NCI-H1436 (cell line): ENCODE measurements around the gene PLCL1.

Experiments
- DNase-seq: peaks from one replicate; lab custom pipeline; 2025; lab: John Stamatoyannopoulos, UW

Gene PLCL1

DNA sequence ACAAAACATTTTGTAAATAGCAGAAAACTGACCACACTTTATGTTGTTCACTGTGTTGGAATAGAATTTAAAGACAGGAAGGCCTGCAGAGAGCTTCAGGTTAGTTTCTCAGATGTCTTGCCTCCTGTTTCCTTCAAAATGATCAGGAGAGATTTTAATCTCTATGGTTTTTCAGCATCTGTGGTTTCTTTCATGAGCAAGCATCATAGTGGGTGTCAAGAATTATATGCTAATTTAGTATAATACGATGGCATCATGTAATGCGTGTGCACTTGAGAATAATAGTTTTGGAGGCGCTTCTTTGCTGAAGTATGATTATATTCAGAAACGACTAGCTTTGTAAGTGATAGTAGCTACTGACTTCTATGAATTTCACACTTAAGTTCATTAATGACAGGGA lies 149.9 kb downstream of the PLCL1 start:
- no peak for DNase-seq

DNA sequence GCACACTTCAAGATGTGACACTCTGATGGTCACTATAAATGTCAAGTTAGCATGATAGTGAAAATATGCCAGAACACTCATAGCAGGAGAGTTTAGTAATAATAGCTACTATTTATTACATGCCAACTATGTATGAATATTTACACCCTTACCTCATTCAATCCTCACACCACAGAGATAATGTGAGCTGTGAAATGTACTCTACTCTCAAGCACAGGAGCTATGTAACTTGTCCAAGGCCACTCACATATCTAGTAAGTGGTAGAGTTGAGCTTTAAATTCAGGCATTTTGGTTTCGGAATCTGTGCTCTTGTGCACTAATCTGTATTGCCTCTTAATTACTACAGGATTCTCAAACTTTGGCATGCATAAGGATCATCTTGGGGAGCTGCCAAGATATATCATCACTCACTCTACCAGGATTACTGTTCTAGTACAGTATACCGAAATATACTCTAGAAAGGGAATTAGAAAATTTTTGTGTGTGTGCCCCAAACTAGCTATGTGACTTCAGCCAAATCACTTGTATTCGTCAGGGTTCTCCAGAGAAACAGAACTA lies 154.3 kb downstream of the PLCL1 start:
- no peak for DNase-seq

DNA sequence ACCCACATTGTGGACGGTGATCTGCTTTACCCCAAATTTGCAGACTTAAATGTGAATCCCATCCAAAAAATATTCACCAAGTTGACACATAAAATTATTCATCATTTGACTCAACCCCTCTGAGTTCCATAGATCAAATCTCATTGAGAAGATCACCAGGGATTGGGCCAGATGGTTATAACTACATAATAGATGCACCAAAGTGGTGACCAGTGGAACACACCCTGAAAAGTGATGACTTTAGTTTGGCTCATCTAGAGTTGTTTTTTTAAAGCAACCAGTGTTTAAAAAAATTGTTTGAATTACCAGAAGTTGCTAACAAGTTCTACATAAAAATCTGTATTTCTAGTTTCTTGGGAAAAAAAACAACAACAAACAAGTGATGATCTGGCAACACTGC lies 155.0 kb downstream of the PLCL1 start:
- no peak for DNase-seq

DNA sequence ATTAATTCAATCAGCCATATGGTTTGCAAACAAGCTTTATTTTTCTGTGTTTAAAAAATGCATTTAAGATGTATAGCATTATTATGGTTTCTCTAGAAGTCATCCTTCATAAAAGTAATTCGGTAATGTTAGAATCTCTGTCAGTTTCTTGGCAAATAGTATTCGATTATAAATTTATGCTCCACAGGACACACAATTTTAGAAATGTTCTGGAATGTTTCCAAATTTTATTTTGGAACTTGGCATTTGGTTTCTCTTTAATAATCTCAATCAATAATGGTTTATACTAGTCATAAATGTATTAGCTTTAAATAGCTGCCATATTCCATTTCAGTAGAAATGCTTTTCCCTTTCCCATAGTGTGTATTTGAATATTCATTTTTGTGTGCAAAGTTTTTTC lies 156.4 kb downstream of the PLCL1 start:
- no peak for DNase-seq

DNA sequence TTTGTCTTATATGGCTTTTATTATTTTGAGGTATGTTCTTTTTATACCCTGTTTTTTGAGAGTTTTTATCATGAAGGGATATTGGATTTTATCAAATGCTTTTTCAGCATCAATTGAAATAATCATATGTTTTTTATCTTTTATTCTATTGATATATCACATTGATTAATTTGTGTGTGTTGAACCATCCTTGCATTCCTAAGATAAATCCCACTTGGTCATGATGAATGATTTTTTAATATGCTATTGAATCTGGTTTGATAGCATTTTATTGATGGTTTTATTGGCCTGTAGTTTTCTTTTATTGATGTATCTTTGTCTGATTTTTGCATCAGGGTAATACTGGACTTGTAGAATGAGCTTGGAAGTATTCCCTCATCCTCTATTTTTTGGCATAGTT lies 160.3 kb downstream of the PLCL1 start:
- no peak for DNase-seq

DNA sequence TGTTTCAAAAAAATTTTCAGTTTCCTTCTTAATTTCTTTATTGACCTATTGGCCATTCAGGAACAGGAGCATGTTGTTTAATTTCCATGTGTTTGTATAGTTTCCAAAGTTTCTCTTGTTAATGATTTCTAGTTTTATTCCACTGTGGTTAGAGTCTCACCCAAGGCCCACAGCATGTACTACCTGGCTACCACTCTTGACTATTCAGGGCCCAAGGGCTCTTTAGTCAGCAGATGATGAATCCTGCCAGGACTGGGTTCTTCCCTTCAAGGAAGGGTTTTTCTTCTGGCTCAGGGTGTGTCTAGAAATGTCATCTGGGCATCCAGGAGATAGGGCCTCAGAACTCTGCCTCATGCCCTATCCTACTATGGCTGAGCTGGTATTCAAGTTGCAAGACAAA lies 161.4 kb downstream of the PLCL1 start:
- no peak for DNase-seq

DNA sequence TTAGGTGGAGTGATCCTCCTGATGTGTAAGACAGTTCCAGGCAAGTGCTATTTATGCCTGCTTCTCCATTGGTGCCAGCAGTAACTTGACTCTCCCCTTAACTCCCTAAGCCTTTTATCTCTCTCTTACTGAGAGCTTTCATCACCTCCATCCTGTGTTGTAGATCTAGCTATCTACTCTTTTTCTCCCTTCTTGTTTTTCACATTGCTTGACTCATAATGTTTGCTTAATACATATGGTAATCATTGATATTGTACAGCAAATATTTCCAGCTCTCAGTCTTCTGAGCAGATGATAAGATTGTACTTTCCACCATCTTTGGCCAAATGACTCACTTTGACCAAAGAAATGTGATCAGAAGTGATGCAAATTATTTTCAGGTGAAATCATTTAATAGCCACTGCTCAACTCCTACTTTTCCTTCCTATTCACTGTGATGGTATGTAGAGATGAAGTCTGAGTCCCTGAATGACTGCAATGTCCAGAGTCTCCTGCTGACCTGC lies 165.0 kb downstream of the PLCL1 start:
- no peak for DNase-seq

DNA sequence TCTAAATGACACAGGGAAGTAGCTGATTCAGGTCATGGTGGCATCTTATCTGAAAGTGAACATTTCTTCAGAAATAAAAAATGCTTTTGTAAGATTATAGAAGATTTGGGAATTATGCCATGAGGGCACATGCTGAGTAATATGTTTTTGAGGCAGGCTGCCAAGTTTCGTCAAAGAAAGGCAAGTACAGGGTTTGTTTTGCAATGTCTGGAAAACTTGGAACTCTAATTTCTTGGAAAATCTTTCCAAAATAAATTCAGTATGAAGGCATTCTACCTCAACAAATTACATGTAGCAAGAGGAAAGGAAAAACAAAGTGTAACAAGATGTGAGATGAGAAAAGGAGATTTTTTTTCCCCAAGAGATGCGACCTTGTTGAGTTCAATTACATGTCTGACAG lies 167.7 kb downstream of the PLCL1 start:
- no peak for DNase-seq

DNA sequence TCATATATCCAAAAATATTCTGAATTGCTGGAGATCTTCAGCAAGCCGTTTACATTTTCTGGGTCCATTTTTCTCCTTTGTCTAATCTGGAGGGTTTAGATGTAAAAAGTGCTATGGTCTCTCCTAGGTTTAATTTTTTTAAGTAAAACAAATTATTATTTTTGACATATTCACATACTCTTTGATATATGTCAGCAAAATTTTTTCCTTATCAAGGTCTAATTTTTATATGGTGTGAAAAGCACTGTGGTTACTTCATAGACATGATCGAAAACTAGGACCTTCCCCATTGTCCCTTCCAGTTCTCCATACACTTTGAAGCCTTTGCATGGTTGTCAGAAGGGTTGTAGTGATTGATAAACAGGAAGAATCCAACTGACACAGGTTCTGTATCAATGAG lies 168.2 kb downstream of the PLCL1 start:
- no peak for DNase-seq

DNA sequence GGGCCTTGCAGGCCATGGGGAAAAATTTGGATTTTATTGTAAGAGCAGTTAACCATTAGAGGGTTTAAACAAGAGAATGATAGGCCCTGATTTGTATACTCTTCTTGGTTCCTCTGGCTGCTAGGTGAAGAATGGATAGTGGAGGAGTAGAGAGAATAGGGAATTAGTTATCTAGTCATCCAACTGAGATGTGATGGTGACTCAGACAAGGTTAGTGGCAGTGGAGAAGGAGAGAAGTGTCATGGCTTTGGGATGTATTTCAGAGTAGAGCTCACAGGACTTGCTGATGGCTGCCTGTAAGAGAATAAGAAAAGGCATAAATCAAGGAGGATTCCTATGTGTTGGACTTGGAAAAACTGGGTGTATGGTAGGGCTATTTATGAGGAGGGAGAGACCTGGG lies 169.4 kb downstream of the PLCL1 start:
- no peak for DNase-seq

DNA sequence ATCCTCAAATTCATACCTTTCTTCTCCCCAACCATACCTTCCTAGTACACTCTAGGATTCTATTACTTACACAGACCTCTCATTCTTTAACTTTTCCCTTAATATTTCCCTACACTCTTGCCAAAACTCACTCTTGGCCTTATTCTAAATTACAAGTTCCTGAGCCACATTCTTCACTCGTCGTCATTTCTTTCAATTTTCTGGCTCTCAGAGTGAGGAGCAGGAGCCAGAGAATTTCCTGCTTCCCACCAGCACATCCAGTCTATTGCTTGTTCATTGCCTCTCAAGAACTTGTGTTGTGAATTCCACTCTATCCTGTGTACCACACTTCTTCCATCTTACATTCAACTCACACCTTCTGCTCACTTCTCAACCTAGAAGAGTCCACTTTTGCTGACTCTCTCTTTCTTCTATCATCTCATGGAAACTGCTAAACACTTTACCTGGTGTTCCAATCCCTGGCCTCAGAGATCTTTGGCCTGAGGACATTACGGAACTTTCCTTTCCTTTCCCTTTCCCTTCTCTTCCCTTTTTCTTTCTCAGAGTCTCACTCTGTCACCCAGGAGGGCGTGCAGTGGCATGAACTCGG lies 171.6 kb downstream of the PLCL1 start:
- no peak for DNase-seq

DNA sequence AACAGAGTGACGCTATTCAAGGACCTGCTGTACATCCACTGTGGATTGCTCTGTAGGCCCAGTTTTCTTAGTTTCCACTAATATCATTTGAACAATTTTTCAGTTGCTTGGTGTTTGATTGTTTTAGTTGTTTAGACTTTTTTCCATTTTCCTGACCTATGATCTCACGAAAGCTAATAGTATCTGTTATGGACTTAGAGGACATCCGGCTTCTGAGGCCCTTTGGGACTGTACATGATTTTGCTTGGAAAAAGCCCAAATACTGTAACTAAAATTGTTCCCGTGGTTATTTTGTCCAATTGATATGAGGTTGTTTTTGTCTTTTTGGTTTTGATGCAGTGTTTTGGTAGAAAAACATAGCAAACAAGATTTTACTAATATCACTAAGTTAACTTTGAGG lies 174.6 kb downstream of the PLCL1 start:
- no peak for DNase-seq

DNA sequence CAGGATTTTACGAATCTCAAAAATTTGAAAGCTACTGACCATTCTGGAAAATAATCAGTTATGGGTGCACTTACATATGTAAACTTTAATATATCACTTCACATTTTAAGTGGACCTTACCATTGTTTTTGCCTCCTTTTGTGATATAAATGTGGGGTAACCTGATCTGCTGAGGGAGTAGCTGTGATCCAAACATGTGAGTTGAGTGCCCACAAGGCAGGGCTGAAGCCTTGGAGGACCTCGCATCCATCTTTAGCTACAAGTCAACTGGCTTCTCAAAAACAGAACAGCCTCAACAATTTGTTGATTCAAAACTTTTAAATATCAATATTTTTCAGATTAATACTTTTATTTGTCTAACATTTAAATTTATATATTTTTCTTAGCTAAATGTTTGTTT lies 178.2 kb downstream of the PLCL1 start:
- no peak for DNase-seq

DNA sequence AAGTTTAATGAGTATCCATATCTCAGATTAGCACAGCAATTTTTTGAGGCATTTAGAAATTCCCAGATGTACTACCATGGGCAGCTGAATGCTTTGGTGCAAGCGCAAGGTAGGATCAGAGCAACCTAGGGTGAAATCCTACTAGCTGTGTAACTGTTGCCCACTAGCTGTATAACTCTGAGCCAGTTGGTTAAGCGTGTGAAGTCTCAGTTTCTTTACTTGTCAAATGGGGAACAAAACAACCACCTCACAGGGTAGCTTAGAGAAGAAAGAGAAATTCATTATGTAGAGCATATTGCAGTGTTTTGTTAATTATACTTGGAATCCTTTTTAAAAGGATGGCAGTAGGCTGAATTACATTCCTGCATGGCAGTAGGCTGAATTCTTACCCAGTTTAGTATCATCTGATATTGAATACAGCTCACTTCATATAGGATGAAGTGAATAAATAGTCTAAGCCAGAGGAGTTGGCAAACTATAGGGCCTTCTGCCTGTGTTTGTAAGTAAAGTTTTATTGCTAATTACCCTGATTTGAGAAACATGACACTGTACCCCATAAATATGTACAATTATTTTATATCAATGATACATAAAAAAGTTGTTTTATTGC lies 180.7 kb downstream of the PLCL1 start:
- DNase-seq, result no peak

DNA sequence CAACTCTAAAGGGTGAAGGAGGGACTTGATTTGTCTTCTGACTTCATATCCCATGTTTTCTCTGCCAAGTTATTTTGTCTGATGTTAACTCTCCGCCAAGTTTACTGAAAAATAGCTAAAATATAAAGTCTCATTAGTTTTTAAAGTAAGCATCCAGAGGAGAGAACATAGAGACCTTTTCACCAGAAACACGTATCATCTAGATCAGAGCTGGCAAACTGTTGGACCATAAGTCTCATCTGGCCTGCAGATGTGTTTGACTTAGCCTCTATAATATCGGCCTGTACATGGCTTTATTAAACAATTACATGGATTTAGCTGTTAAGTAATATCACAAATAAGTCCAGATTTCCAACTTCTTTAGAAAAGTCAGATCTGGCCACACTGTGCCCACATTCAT lies 182.6 kb downstream of the PLCL1 start:
- no peak for DNase-seq

DNA sequence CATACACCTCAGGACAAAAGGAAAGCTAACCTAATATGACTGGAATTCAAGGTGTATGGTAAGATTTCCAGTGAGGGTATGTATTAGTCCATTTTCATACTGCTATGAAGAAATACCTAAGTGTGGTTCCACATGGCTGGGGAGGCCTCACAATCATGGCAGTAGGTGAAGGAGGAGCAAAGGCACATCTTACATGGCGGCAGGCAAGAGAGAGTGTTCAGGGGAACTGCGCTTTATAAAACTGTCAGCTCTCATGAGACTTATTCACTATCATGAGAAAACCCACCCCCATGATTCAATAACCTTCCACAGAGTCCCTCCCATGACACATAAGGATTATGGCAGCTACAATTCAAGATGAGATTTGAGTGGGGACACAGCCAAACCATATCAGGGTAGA lies 186.0 kb downstream of the PLCL1 start:
- DNase-seq, result no peak

DNA sequence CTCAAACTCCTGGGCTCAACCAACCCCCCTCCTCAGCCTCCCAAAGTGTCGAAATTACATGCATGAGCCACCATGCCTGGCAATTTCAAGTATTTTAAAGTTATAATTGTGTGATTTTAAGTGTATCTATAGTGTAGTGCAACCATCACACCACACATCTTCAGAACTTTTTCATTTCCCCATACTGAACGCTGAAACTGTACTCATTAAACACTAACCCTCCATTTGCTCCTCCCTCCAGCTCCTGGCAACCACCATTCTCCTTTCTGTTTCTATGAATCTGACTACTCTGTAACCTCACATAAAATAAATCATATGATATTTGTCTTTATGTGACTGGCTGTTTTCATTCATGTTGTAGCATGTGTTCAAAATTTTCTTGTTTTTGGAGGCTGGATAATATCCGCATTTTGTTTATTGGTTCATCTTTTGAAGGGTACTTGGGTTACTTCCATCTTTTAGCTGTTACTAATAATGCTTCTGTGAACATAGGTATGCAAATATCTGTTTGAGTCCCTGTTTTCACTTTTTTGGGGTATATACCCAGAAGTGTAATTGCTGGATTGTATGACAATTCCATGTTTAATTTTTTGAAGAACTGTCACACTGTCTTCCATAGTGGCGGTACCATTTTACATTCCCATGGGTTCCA lies 188.2 kb downstream of the PLCL1 start:
- no peak for DNase-seq

DNA sequence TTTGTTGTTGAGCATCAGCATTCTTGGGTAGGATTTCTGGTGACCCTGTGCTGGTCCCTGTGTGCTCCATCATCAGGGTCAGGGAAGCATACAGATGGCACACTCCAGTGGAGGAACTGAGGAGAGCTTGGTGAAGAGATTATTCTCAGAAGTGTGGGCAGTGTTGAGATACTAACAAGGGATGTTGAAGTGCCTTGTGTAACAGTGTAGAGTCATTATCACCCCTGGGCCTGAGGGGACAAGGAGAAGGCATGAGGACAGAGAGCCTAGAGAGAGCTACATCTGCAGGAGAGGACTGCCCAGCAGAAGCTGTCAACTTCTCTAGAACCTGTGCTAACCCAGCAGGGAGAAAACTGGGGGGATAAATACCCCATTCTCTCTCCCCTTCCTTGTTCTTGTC lies 189.0 kb downstream of the PLCL1 start:
- no peak for DNase-seq

DNA sequence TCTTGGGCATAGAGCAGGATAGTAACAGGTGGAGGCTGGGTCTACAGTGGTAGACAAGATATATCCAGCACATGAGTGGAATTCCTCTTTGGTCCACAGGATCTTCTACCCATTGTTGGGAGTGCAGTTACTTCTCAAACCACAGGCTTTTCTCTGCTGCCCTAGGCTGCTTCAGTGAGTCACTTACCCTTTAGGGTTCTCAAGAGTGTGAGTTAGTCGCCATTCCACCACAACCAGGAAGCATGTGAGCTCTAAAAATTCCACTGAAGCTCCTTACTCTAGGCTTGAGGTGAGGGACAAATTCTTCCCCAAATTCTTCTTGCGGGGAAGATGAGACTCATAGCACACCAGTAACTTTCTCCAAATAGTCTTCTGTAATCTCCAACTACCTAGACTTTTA lies 189.4 kb downstream of the PLCL1 start:
- DNase-seq, result no peak

DNA sequence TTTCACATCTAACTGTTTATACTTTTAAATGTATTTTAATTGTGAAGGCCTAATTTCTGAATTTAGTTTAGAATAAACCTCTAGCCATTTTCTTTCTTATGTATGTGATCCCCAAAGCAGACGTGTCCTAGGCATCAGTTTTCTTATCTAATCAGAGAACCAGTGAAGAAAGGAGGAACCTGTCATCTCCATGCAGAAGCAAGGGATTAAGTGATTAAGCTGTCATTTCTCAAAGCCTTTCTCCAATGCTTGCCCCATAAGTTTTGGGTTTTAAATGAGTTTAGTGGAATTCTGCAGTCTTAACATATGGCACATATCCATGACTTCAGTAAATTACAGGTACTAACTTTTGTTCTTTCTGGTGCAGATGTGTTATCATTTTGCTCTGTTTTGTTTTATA lies 190.4 kb downstream of the PLCL1 start:
- no peak for DNase-seq

DNA sequence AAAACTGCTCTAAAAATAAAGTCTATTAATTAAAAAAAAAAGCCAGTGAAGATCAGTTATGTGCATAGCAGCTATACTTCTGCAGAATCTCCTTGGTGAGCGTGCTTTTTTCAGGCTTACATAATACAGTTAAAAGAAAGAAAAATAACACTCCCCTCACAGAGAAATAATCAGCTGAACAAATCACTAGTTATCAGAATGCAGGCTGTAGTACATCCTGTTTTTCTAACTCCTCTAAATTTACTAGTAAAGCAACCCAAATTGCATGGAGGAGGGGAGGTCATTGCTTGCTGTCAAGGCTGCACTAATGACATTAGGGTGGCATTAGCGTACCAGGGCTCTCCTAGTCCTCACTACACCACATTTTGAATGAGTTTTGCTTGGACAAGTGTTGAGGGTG lies 192.2 kb downstream of the PLCL1 start:
- no peak for DNase-seq

DNA sequence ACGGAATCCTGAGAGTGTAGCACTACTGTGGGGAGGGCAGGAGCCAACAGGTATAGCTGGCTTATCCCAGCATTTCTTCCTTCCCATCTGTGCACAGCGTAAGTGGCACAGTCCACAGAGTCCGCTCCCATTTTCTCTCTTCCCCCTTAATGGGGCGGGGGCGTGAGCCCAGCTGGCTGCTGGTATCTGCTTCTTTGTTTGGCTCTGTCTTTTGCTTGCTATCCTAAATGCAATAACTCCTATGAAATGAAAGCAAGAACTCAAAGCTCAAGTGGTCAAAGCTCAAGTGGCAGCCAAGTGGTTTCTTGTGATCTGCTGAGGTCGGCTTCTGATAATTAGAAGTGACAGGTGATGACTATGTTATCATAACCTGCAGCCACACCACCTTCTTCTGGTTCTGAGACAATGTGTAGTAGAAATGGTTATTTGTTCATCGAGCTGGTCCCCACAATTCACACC lies 192.7 kb downstream of the PLCL1 start:
- DNase-seq, result no peak

DNA sequence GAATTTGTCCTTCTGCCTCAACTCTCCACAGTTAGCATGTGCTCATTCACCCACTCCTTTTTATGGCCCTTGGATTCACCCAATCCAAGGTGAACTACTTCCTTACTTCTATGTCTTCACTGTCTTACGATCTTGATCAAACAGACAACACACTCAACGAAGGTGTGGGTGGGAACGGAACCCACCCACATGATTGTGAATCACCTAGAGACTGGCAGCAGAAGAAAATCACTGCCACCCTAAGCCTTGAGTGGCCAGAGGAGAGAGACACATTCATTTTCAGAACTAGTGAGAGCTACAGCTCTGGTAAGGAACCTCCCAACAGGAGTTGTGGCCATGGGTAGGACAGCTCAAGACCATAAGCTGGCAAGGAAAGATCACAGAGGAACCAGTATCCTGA lies 194.3 kb downstream of the PLCL1 start:
- DNase-seq, result no peak
